Mammary epithelial cell (primary cell): ENCODE data around the gene NPHP4.

Source experiments
- EZH2 ChIP-seq: IDR thresholded peaks from 2 replicates; pipeline ENCODE4 v1.6.1; 2012; ENCODE audit warnings: low read length, inconsistent platforms, borderline replicate concordance
- TF ChIP-seq, protein P1 (sequence below), 2 donors: IDR thresholded peaks in 1 of 2; conservative IDR thresholded peaks in 1 of 2; 2 replicates each; pipeline ENCODE4 v1.5.1; 2011 to 2012; ENCODE audit warnings: inconsistent platforms in 2 of 2, low read length in 2 of 2, mild to moderate bottlenecking in 2 of 2, control low read depth in 1 of 2, low read depth in 1 of 2; ENCODE audit not compliant: insufficient read depth in 1 of 2; ENCODE audit errors: extremely low read depth in 1 of 2

DNA sequence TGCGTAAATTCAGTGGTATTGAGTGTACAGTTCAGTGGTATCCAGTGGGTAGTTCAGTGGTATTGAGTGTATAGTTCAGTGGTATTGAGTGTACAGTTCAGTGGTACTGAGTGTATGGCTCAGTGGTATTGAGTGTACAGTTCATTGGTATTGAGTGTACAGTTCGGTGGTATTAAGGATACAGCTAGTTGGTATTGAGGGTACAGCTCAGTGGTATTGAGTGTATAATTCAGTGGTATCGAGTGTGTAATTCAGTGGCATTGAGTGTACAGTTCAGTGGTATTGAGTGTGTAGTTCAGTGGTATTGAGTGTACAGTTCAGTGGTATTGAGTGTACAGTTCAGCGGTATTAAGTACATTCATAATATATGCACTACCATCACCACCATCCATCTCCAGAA lies 30.0 kb upstream of the NPHP4 start:
- TF ChIP-seq, protein P1, sequence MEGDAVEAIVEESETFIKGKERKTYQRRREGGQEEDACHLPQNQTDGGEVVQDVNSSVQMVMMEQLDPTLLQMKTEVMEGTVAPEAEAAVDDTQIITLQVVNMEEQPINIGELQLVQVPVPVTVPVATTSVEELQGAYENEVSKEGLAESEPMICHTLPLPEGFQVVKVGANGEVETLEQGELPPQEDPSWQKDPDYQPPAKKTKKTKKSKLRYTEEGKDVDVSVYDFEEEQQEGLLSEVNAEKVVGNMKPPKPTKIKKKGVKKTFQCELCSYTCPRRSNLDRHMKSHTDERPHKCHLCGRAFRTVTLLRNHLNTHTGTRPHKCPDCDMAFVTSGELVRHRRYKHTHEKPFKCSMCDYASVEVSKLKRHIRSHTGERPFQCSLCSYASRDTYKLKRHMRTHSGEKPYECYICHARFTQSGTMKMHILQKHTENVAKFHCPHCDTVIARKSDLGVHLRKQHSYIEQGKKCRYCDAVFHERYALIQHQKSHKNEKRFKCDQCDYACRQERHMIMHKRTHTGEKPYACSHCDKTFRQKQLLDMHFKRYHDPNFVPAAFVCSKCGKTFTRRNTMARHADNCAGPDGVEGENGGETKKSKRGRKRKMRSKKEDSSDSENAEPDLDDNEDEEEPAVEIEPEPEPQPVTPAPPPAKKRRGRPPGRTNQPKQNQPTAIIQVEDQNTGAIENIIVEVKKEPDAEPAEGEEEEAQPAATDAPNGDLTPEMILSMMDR (conservative IDR thresholded peaks at IDR 0.05 in 1 of 2, IDR thresholded peaks at IDR 0.05 in 1 of 2; ENCODE audit: extremely low read depth in 1 of 2, insufficient read depth in 1 of 2, low read depth in 1 of 2, low read length in 2 of 2): no peak
- no peak for TF ChIP-seq EZH2
